ENCODE data around the gene BCAT1.

BCAT1 gene

DNA sequence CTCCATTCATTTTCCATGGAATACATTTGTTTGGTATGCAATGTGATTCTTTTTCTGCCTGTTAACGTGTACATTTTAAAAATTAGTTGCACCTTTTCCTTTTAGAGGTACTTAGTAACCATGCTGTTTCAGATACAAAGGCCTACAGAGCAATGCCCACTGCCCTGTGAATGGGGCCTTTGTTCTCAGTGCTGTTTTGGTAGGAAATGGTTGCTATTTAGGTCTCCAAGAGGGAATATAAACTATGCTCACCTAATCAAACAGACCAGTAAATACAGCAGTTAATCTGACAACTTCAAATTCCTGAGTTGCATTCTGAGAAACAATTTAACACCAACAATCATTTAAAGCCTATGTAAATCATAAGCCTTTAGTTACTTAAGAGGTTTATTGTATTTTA lies 188.7 kb downstream of the BCAT1 start:
- DNase-seq: no peak
- in situ Hi-C loops (cut with HindIII; ENCODE audit: low pct_ligation_motif_present, low pct_unique_long_range_greater_than_20kb, low sequenced_read_pairs): no loop called here
